Measurements from ENCODE around the gene FREM1.

GRCh38 chr9:14710804-14711203 lies 199.4 kb downstream of the FREM1 start:
- TF ChIP-seq CTCF (IDR thresholded peaks at IDR 0.05 in 8 of 11, conservative IDR thresholded peaks at IDR 0.05 in 3 of 11) (no peak), POLR2A (IDR thresholded peaks at IDR 0.05) (no peak), POLR2AphosphoS5 (IDR thresholded peaks at IDR 0.05) (no peak)

Data from spleen (tissue), 7 donors.